Progenitor cell of endocrine pancreas (in vitro differentiated cells): ENCODE measurements around the gene BHLHE41. TPM values are rescaled to one million over a fixed set of nuclear protein-coding genes. Genes with fewer than 3 reads are reported as not detected.

Experiments
- DNase-seq: peaks from one replicate; pipeline ENCODE4 v3.0.0; 2021; ENCODE audit warnings: low spot score; ENCODE audit not compliant: unreplicated experiment
- H3K27ac Mint-ChIP-seq: 2 replicates; pipeline ENCODE4 v1.8.0; 2021; ENCODE audit warnings: mild to moderate bottlenecking, moderate library complexity, mixed read lengths
- H3K27me3 Mint-ChIP-seq: 2 replicates; pipeline ENCODE4 v1.8.0; 2021; ENCODE audit warnings: mixed read lengths
- H3K36me3 Mint-ChIP-seq: 2 replicates; pipeline ENCODE4 v1.8.0; 2022; ENCODE audit warnings: mixed read lengths; ENCODE audit not compliant: insufficient read depth
- H3K4me1 Mint-ChIP-seq: 2 replicates; pipeline ENCODE4 v1.8.0; 2021; ENCODE audit warnings: low read depth, mixed read lengths
- H3K4me3 Mint-ChIP-seq: 2 replicates; pipeline ENCODE4 v1.8.0; 2021; ENCODE audit warnings: low read depth, mild to moderate bottlenecking, moderate library complexity, mixed read lengths
- H3K9me3 Mint-ChIP-seq: 2 replicates; pipeline ENCODE4 v1.8.0; 2021; ENCODE audit warnings: low read depth, mixed read lengths
- CTCF ChIP-seq: fragments of 200-600 bp; sonication (generic); IDR thresholded peaks from one replicate; pipeline ENCODE4 v1.5.0; 2021; ENCODE audit warnings: antibody characterized with exemption, mild to moderate bottlenecking; ENCODE audit not compliant: unreplicated experiment
- total RNA-seq: library from RNA; stranded (reverse); gene quantifications from 2 replicates; pipeline ENCODE4 v1.2.1, GENCODE V29; 2021

Gene BHLHE41
- total RNA-seq, 1 donor from 2014 or later: 0.46 TPM

GRCh38 chr12:26153421-26154154 is 28.8 kb upstream of the BHLHE41 start:
- Mint-ChIP-seq H3K4me1 (peaks cover 19% of the 10 kb centered on the region), H3K4me3 (no peak overlapping the region), H3K36me3 (no peaks in the 10 kb centered on the region), H3K9me3 (peaks cover 3% of the 10 kb centered on the region), H3K27ac (no peak overlapping the region), H3K27me3 (no peaks in the 10 kb centered on the region)
- TF ChIP-seq CTCF: no peak
- DNase-seq: no peak

- no peak overlapping the region for H3K4me3 Mint-ChIP-seq
- no peaks in the 10 kb centered on the region for H3K9me3 Mint-ChIP-seq
- no peak overlapping the region for H3K27ac Mint-ChIP-seq
- DNase-seq: no peak
- no peaks in the 10 kb centered on the region for H3K27me3 Mint-ChIP-seq
- no peaks in the 10 kb centered on the region for H3K36me3 Mint-ChIP-seq
- H3K4me1 Mint-ChIP-seq: peaks cover 15% of the 10 kb centered on the region
- TF ChIP-seq CTCF: no peak
These were observed 27.8 kb upstream of the BHLHE41 start for GRCh38 chr12:26152507-26153102.

GRCh38 chr12:26150736-26151450 is 26.1 kb upstream of the BHLHE41 start:
- Mint-ChIP-seq H3K27ac (no peak overlapping the region), H3K36me3 (no peaks in the 10 kb centered on the region), H3K4me3 (no peak overlapping the region), H3K4me1 (peaks cover 2% of the 10 kb centered on the region), H3K27me3 (no peaks in the 10 kb centered on the region), H3K9me3 (no peaks in the 10 kb centered on the region)
- TF ChIP-seq CTCF: no peak
- DNase-seq: no peak

GRCh38 chr12:26149968-26150500 is 25.2 kb upstream of the BHLHE41 start:
- no peak for DNase-seq
- Mint-ChIP-seq H3K4me1 (no peaks in the 10 kb centered on the region), H3K27me3 (no peaks in the 10 kb centered on the region), H3K27ac (no peak overlapping the region), H3K9me3 (no peaks in the 10 kb centered on the region), H3K36me3 (no peaks in the 10 kb centered on the region), H3K4me3 (no peak overlapping the region)
- TF ChIP-seq CTCF: no peak

DNA sequence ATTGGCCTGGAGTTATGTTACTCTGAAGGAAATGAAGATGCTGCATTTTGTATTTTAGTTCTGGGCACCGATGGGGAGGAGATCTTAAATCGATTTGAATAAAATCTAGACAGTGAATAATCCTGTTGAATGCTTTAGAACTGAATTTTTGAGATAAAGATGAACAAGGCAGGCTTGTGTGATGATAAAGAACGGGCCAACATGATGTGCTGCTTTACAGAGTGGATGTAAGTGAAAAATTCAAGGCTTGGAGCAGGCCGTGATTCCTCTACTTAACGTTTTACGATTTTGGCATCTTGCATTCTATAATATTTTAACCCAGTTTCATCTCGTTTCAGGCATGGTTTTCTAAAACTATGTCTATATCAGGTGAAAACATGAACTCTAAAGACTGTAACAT is 23.5 kb upstream of the BHLHE41 start:
- H3K9me3 Mint-ChIP-seq: no peaks in the 10 kb centered on the region
- H3K27ac Mint-ChIP-seq: no peak overlapping the region
- no peak for TF ChIP-seq CTCF
- peaks cover 2% of the 10 kb centered on the region for H3K4me1 Mint-ChIP-seq
- DNase-seq: no peak
- no peaks in the 10 kb centered on the region for H3K36me3 Mint-ChIP-seq
- no peak overlapping the region for H3K4me3 Mint-ChIP-seq
- H3K27me3 Mint-ChIP-seq: no peaks in the 10 kb centered on the region
